ENCODE data around the gene KATNB1. TPM values are rescaled to one million over a fixed set of nuclear protein-coding genes. Genes with fewer than 3 reads are reported as not detected.
"Not testable (repeated sequence)": the region's sequence is repeated elsewhere in the genome, so short reads cannot be mapped to it uniquely, and the experiment has no call there.

Gene KATNB1
- total RNA-seq, 4 donors from 2014 or later, result 30.6 to 54.9 (median 41.1) TPM

GRCh38 chr16:57728336-57729181 lies 7.0 kb upstream of the KATNB1 start:
- intact Hi-C loops (cut with DNase I; ENCODE audit: low total_unique reads), result no loop called here
- 94 to 96% methylated on average over 12 to 13 of the region's 14 CpGs for WGBS, 2 donors

GRCh38 chr16:57729182-57729484 lies 6.4 kb upstream of the KATNB1 start:
- TF ChIP-seq, protein P1, sequence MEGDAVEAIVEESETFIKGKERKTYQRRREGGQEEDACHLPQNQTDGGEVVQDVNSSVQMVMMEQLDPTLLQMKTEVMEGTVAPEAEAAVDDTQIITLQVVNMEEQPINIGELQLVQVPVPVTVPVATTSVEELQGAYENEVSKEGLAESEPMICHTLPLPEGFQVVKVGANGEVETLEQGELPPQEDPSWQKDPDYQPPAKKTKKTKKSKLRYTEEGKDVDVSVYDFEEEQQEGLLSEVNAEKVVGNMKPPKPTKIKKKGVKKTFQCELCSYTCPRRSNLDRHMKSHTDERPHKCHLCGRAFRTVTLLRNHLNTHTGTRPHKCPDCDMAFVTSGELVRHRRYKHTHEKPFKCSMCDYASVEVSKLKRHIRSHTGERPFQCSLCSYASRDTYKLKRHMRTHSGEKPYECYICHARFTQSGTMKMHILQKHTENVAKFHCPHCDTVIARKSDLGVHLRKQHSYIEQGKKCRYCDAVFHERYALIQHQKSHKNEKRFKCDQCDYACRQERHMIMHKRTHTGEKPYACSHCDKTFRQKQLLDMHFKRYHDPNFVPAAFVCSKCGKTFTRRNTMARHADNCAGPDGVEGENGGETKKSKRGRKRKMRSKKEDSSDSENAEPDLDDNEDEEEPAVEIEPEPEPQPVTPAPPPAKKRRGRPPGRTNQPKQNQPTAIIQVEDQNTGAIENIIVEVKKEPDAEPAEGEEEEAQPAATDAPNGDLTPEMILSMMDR (IDR thresholded peaks at IDR 0.05), result no peak
- TF ChIP-seq POLR2A (IDR thresholded peaks at IDR 0.05), result no peak
- DNase-seq (ENCODE audit: low spot score in 2 of 2), result no peak
- intact Hi-C loops (cut with DNase I; ENCODE audit: low total_unique reads), result no loop called here
- WGBS, 2 donors, result 89 to 96% methylated on average over 1 of the region's 1 CpG
- no peak overlapping the region for H3K4me3 ChIP-seq (ENCODE audit: low read depth, poor library complexity, severe bottlenecking)

More at GRCh38 chr16:57728336-57729181, 7.0 kb upstream of the KATNB1 start:
- H3K4me3 ChIP-seq (ENCODE audit: low read depth, poor library complexity, severe bottlenecking), result no peak overlapping the region
- no peak for DNase-seq (ENCODE audit: low spot score in 2 of 2)
- TF ChIP-seq POLR2A (IDR thresholded peaks at IDR 0.05), result no peak
- TF ChIP-seq, protein P1 (IDR thresholded peaks at IDR 0.05), result no peak

- WGBS, 2 donors, result 90 to 94% methylated on average over 6 of the region's 6 CpGs
- DNase-seq (ENCODE audit: low spot score in 2 of 2); H3K4me3 ChIP-seq (ENCODE audit: low read depth, poor library complexity, severe bottlenecking); intact Hi-C loops (cut with DNase I; ENCODE audit: low total_unique reads): not testable (repeated sequence)
These were observed 5.7 kb upstream of the KATNB1 start for GRCh38 chr16:57729852-57730251.

- WGBS, 2 donors, result 67 to 75% methylated on average over 12 to 13 of the region's 13 CpGs
- intact Hi-C loops (cut with DNase I; ENCODE audit: low total_unique reads), result no loop called here
- TF ChIP-seq POLR2A (IDR thresholded peaks at IDR 0.05), result no peak
- TF ChIP-seq, protein P1 (IDR thresholded peaks at IDR 0.05), result no peak
- no peak overlapping the region for H3K4me3 ChIP-seq (ENCODE audit: low read depth, poor library complexity, severe bottlenecking)
- no peak for DNase-seq (ENCODE audit: low spot score in 2 of 2)
These were observed 4.5 kb upstream of the KATNB1 start for GRCh38 chr16:57730771-57731730.

DNA sequence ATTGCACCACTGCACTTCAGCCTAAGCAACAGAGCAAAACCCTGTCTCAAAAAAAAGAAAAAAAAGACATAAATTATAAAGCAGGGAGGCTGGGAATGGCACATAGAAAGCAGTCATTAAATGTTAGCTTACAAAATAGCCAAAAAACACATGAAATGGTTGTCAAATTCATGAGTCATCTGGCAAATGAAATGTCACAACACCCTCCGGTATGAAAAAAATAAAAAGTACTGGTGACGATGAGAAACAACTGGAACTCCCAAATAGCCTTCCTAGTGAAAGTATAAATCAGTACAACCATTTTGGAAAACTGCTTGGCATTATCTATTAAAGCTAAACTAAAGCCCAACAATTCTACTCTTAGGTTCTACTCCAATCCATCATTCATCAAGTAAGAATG lies 3.5 kb upstream of the KATNB1 start:
- no peak for DNase-seq (ENCODE audit: low spot score in 2 of 2)
- intact Hi-C loops (cut with DNase I; ENCODE audit: low total_unique reads), result no loop called here
- no peak overlapping the region for H3K4me3 ChIP-seq (ENCODE audit: low read depth, poor library complexity, severe bottlenecking)
- WGBS, 2 donors, result 25 to 27% methylated on average over 2 of the region's 2 CpGs
- TF ChIP-seq, protein P1 (IDR thresholded peaks at IDR 0.05), result no peak
- no peak for TF ChIP-seq POLR2A (IDR thresholded peaks at IDR 0.05)

- no peak overlapping the region for H3K4me3 ChIP-seq (ENCODE audit: low read depth, poor library complexity, severe bottlenecking)
- TF ChIP-seq, protein P1 (IDR thresholded peaks at IDR 0.05), result no peak
- TF ChIP-seq POLR2A (IDR thresholded peaks at IDR 0.05), result no peak
- WGBS, 2 donors, result 59 to 72% methylated on average over 2 of the region's 2 CpGs
- intact Hi-C loops (cut with DNase I; ENCODE audit: low total_unique reads), result no loop called here
- no peak for DNase-seq (ENCODE audit: low spot score in 2 of 2)
These were observed 2.9 kb upstream of the KATNB1 start for GRCh38 chr16:57732714-57733113.

All from lower leg skin (tissue), 4 donors.